ENCODE measurements around the gene MAB21L4.

Gene MAB21L4

GRCh38 chr2:240877460-240878340 lies 18.3 kb downstream of the MAB21L4 start:
- no peak for DNase-seq (ENCODE audit: low read depth in 3 of 3)

GRCh38 chr2:240876475-240877251 lies 19.3 kb downstream of the MAB21L4 start:
- DNase-seq (ENCODE audit: low read depth in 3 of 3), result no peak

GRCh38 chr2:240876035-240876474 lies 19.9 kb downstream of the MAB21L4 start:
- DNase-seq (ENCODE audit: low read depth in 3 of 3), result no peak

GRCh38 chr2:240875228-240876034 lies 20.5 kb downstream of the MAB21L4 start:
- DNase-seq (ENCODE audit: low read depth in 3 of 3), result no peak

- no peak for DNase-seq (ENCODE audit: low read depth in 3 of 3)
These were observed 21.2 kb downstream of the MAB21L4 start for GRCh38 chr2:240874715-240875227.

GRCh38 chr2:240873805-240874714 lies 21.9 kb downstream of the MAB21L4 start:
- no peak for DNase-seq (ENCODE audit: low read depth in 3 of 3)

GRCh38 chr2:240873098-240873788 lies 22.7 kb downstream of the MAB21L4 start:
- DNase-seq (ENCODE audit: low read depth in 3 of 3), result no peak

- no peak for DNase-seq (ENCODE audit: low read depth in 3 of 3)
These were observed 23.4 kb downstream of the MAB21L4 start for GRCh38 chr2:240872317-240873097.

- DNase-seq (ENCODE audit: low read depth in 3 of 3), result no peak
These were observed 24.6 kb downstream of the MAB21L4 start for GRCh38 chr2:240871071-240871958.

GRCh38 chr2:240869956-240870875 lies 25.7 kb downstream of the MAB21L4 start:
- no peak for DNase-seq (ENCODE audit: low read depth in 3 of 3)

- DNase-seq (ENCODE audit: low read depth in 3 of 3), result no peak
These were observed 26.6 kb downstream of the MAB21L4 start for GRCh38 chr2:240869109-240869955.

- DNase-seq (ENCODE audit: low read depth in 3 of 3), result no peak
These were observed 27.5 kb downstream of the MAB21L4 start, which contains the start of gene AGXT for GRCh38 chr2:240868286-240869108. AGXT (plus strand) TSS chr2:240868824; CDS start chr2:240868866, 42 bp downstream.

- no peak for DNase-seq (ENCODE audit: low read depth in 3 of 3)
These were observed 30.6 kb downstream of the MAB21L4 start for GRCh38 chr2:240865391-240865790.

- no peak for DNase-seq (ENCODE audit: low read depth in 3 of 3)
These were observed 31.5 kb downstream of the MAB21L4 start for GRCh38 chr2:240864475-240864874.

GRCh38 chr2:240861547-240861946 lies 34.4 kb downstream of the MAB21L4 start:
- DNase-seq (ENCODE audit: low read depth in 3 of 3), result no peak

Measured in stimulated activated CD4-positive, alpha-beta T cell treated with anti-CD3 and anti-CD28 coated beads, TNF-alpha, amount 100 ng/mL, for 4 hours (primary cell).